IMR-90 (cell line): ENCODE data around the gene MGAT4C.
"Not testable (repeated sequence)": the region's sequence is repeated elsewhere in the genome, so short reads cannot be mapped to it uniquely, and the experiment has no call there.

Experiments used
- POLR2A ChIP-seq: IDR thresholded peaks from 2 replicates; pipeline ENCODE4 v1.6.1; 2012; ENCODE audit warnings: mild to moderate bottlenecking, low read depth, low read length
- RAD21 ChIP-seq: IDR thresholded peaks from 2 replicates; pipeline ENCODE4 v1.6.1; 2012; ENCODE audit warnings: low read length, improper control_type of control experiment

DNA sequence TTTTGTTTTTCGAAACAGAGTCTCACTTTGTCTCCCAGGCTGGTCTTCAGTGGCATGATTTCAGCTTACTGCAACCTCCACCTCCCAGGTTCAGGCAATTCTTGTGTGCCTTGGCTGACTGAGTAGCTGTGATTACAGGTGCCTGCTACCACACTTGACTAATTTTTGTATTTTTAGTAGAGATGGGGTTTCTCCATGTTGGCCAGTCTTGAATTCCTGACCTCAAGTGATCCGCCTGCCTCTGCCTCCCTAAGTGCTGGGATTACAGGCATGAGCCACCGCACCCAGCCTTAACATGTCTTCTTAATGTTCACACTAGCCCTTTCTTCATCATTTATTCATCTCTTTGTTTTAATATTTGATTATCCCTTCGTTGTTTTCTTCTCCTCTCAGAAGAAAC is 197.1 kb downstream of the MGAT4C start:
- TF ChIP-seq RAD21, POLR2A: not testable (repeated sequence)
